ENCODE data around the gene CSRP2.

Gene CSRP2

DNA sequence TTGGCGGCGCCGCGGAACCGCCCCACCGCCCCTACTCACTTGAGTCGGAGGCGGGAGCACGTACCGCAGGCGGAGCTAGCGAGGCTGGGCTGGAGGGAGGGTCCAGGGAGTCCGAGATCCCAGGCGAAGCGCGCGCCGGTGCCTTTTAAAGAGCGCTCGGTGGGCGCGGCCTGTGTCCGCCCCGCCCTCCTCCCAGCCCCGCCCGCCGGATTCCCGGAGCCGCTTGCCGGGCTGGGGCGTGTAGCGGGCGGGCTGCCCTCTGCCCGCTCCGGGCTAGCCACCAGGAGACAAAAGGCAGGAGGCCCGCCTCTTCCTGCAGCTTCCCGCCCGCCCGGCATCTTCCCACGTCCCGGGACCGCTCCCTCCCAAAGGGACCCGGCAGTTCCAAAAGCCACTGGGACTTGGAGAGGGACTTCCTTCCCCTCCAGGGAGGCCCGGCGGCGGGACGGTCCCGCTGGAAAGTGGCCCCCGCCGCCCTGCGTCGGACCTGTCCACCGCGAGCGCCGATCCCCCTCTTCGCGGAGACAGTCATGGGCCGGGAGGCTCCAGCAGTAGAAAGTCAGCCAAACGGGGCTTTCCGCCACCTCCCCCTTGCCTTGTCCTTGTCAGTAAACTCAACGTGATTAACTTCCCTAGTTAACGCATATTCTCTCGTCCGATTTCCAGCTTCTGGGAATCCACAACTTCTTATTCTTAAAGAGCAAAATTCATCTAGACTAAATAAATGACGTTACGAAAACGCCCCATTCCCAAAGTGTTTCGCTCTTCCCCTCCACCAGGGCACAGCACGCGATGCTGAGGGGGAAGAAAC is at the start of gene CSRP2:
Gene CSRP2, minus strand, starts transcription at position 121 of the 811 bp plus-strand sequence. CDS start 12,759 bp downstream, outside the sequence.
- peak; percentile 87 for DNase-seq (ENCODE audit: low spot score)

DNA sequence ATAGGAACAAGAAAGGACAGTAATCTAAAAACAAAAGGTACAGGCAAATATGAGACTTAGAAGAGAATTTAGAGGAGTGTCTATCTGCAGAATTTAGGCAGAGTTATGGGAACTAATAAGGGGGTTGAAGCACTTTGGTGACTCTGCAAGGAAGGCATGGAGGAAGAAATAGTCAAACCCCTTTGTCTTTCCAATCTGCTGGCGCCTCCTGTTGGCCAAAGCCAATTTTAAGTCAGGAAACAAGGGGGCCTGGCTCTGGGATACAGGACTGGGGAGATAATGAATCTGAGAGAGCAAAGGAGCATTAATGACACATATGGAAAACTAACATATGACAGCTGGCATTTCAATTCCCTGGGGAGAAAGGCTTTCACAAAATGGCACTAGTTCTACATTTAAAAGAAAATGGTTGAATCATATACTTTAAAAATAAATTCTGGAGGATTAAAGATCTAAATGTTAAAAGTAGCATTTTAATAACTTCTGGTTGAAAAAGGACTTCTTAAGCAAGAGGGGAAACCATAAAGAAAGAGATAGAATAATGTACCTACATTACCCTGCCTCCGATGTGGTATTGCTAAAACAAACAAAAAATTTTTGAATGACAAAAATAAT is 48.5 kb upstream of the CSRP2 start:
- DNase-seq (ENCODE audit: low spot score): peak; percentile 40

DNA sequence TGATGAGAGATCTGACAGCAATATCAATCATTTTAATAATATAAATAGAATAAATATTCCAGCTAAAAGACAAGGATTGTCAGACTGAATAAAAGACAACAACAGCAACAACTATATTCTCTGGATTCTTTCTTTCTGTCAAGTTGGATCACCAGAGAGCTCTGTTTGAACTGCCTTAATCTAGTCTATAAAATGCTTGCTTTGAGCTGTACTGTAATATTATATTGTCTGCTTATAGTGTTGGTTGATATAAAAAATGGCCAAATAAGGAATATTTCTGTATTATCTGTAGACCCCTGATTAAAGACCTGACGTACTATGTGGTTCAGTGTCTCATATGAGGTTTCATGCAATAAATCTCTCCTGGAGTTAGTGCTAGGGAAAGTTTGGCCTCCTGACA is 46.3 kb upstream of the CSRP2 start:
- DNase-seq (ENCODE audit: low spot score): no peak

DNA sequence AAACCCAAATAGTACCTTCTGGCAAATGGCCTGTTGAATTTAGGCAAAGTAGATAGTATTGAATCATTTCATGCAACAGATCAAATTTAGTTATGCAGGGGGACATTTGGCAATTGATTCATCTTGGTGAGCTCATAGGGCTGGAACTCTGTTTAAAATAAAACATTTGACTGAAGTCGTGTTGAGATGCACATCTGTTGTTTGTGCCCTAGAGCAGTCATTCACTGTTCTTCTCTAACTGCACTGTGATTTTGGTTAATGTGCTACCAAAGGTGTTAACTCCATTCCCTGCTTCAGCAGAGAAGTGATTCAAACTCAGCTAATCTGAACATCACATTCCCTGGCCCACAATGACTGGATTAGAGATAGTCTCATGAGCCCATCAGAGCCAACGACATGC is 44.0 kb upstream of the CSRP2 start:
- no peak for DNase-seq (ENCODE audit: low spot score)

DNA sequence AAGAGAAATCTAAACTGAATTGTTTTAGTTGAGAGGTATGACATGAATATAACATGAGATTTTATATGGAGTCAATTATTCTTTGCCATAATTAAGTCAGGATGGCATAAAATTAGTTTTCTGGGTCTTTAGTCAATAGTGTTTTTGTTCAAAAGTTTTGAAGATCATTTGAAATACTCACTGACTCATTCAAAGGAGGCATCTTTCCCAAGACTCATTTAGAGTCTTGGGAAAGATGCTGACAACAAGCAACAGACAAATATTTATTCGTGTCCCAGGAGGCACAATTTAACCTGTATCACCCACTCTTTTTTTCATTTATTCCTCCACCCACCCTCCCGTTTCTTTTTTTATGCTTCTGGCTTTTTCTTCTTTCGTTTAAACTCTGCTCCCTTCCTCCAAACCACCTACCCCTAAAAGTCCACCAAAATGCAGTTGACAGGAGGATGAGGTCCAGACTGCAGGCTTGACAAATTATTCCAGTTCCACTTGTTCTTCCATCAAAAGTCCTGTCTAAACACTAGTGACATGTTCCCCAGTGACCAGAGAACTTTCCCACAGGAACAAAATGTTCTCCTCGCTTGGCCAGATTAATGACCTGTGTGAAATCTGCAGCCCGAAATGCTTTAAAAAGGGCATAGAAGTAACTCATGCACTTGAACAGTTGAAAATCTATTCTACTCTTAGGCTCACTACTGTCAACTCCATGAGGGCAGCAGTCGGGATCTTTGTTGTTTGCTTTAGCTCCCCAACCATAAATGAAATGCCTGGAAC is 43.3 kb upstream of the CSRP2 start:
- no peak for DNase-seq (ENCODE audit: low spot score)

DNA sequence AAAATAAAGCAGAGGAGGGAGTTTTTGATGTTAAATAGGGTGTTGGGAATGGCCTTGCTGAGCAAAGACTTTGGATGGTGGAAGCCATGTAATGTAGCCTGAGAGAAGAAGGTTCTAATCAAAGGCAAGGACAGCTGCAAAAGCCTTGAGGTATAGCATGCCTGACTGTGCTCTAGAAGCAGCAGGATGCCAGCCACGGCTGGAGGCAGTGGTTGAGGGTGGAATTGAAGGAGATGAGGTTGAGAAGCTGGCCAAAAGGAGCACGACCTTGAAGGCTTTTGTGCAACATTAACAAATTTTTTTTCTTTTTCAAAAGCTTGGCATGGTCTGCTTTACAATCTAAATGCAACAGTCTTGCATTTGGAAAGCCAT is 42.3 kb upstream of the CSRP2 start:
- no peak for DNase-seq (ENCODE audit: low spot score)

DNA sequence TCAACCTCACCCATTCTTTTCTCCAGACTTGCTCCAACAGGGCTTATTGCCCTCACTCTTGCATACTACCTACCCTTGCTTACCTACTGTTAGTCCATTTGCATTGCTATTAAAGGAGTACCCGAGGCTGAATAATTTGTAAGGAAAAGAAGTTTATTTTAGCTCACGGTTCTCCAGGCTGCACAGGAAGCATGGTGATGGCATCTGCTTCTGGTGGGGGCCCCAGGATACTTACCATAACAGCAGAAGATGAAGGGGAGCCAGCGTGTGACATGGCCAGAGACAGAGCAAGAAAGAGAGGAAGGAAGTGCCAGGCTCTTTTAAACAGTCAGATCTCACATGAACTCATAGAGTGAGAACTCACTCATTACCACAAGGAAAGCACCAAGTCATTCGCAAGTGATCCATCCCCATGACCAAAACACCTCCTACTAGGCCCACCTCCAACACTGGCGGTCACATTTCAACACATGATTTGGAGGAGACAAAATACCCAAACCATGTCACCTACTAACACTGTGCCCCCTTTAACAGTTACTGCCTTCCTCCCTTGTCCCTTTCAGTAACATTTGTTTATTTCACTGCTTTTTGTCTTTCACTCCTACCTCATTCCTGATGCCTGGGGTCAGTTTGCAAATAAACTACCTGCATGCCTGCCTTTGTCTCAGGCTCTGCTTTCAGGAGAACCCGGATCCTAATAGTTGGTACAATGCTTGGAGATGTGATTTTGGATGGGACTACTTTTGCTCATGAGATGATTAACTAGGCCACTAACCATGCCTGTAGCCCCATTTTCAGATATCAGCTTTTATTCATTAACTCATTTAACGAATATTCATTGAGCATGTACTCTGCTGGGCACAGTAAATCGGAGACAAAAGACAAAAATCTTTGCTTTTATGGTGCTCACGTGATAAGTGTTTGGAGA is 41.6 kb upstream of the CSRP2 start:
- no peak for DNase-seq (ENCODE audit: low spot score)

GRCh38 chr12:76919383-76920171 is 40.8 kb upstream of the CSRP2 start:
- peak; percentile 15 for DNase-seq (ENCODE audit: low spot score)

- DNase-seq (ENCODE audit: low spot score): no peak
Observed at GRCh38 chr12:76916170-76916540, 37.3 kb upstream of the CSRP2 start.

GRCh38 chr12:76915361-76916169 is 36.7 kb upstream of the CSRP2 start:
- DNase-seq (ENCODE audit: low spot score): no peak

DNA sequence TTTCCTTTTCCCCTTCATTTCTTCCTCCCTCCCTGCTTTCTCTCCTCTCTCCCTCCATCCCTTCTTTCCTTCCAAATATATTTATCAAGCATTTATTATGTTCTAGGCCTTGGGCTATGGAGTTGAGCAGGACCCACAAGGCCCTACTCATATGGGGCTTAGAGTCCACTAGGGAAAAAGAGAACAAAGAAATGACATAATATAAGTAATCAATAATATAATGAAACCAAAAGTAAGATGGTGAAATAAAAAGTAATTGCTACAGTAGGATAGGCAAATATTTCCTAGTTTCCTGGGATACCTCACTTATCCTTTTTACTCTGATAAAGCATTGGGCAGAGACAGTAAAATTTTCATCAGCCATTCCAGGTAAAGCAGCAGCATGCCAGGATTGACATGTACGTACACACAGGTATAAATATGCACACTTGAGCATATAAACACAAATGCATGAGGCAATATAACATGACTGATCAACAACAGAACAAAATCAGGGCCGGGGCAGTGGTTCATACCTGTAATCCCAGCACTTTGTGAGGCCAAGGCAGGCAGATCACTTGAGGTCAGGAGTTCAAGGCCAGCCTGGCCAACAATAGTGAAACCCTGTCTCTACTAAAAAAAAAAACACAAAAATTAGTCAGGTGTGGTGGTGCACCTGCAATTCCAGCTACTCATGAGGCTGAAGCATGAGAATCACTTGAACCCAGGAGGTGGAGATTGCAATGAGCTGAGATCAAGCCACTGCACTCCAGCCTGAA is 35.5 kb upstream of the CSRP2 start:
- DNase-seq (ENCODE audit: low spot score): no peak

GRCh38 chr12:76909290-76909689 is 30.5 kb upstream of the CSRP2 start:
- no peak for DNase-seq (ENCODE audit: low spot score)

- DNase-seq (ENCODE audit: low spot score): no peak
Observed at GRCh38 chr12:76908303-76909017, 29.6 kb upstream of the CSRP2 start.

DNA sequence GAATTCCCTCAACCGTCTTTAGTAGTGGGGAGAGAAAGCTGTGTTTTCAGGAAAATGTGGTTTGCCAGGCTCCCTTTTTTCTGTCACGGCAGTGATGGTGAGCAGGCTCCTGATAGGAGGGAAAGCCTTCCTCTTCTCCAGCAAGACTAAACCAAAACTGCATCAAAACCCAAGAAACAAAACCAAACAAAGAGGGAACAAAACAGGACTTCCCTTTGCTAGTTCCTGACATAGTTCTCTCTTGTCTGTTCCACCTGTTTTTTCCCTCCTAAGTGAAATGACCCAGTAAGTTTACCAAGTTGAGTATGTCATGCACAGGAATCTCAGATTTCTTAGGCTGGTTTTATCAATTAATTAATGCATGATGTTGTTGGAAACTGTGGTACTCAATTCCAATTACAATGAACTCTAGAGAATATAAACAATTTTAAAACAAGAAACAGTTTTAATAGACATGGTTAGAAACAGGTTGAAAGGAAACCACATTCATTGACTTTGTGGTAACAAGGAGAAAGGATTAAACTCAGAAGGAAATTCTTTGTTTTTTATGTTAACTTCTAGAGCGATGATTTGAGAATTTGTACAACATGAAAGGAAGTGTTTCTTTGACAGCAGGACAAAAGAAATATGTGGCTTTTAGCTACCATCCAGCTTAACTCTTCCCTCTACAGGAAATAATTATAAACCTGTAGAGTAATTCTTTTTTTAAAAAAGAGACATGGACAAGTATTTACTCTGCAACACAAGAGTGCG is 23.0 kb upstream of the CSRP2 start:
- no peak for DNase-seq (ENCODE audit: low spot score)

DNA sequence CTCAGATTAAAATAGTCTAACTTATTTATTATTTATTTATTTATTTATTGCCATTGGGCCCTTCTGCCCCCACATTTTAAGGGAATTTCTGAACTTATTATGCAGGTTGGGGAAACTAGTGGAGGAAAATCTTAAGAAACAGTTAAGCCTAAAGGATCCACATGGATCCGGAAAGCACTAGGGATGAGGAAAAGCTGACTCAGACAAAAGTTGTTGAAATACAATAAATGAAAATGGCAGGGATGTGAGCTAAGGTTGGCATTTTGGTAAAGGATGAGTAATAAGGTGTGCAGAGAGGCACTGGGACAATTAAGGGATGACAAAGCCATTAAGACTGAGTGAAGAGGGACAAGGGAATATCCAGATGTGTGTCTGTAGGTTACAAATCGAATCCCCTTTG is 20.7 kb upstream of the CSRP2 start:
- no peak for DNase-seq (ENCODE audit: low spot score)

- no peak for DNase-seq (ENCODE audit: low spot score)
Observed at GRCh38 chr12:76898442-76898841, 19.6 kb upstream of the CSRP2 start.

DNA sequence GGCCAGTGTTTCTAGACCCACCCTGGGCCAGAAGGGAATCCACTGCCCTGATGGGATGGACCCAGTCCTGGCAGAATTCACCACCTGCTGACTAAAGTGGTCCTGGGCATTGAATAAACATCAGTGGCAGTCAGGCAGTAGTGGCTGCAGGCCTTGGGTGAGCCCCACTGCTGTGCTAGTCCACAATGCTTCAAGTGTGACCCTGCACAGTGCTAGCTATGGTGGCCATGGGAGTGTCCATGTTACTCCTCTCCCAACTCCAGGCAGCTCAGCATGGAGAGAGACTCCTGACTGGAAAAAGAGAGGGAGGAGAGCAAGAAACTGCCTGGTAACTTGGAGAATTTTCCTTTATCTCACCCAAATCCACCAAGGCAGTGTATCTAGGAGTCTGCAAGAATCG is 17.5 kb upstream of the CSRP2 start:
- DNase-seq (ENCODE audit: low spot score): no peak

GRCh38 chr12:76895796-76896195 is 17.0 kb upstream of the CSRP2 start:
- DNase-seq (ENCODE audit: low spot score): no peak
